Liver (tissue), 9 donors: ENCODE data around the gene TLCD3A. TPM values are rescaled to one million over a fixed set of nuclear protein-coding genes. Genes with fewer than 3 reads are reported as not detected.

ENCODE experiments used
- DNase-seq: peaks from one replicate; pipeline ENCODE4 v3.0.0-alpha.2; 2017; ENCODE audit warnings: low spot score
- H3K27ac ChIP-seq, 2 donors: one replicate each; pipeline ENCODE4 v1.7.0; 2013; ENCODE audit warnings: inconsistent platforms in 2 of 2, low read length in 2 of 2, control low read depth in 1 of 2, low read depth in 1 of 2, mild to moderate bottlenecking in 1 of 2
- H3K27me3 ChIP-seq, 4 donors: one replicate each; pipeline versions ENCODE4 v1.6.1 to v1.7.0; 2013; ENCODE audit warnings: low read length in 3 of 4, inconsistent platforms in 1 of 4, mild to moderate bottlenecking in 1 of 4, moderate library complexity in 1 of 4; ENCODE audit not compliant: control insufficient read depth in 4 of 4, insufficient read depth in 4 of 4
- H3K36me3 ChIP-seq, 4 donors: one replicate each; pipeline versions ENCODE4 v1.6.1 to v1.7.0; 2013; ENCODE audit warnings: low read length in 3 of 4, mild to moderate bottlenecking in 3 of 4, low read depth in 1 of 4, moderate library complexity in 1 of 4; ENCODE audit not compliant: control insufficient read depth in 4 of 4, insufficient read depth in 3 of 4
- H3K4me1 ChIP-seq, 4 donors: one replicate each; pipeline versions ENCODE4 v1.6.1 to v1.7.0; 2013; ENCODE audit warnings: low read length in 3 of 4, mild to moderate bottlenecking in 3 of 4, moderate library complexity in 1 of 4; ENCODE audit not compliant: control insufficient read depth in 4 of 4, insufficient read depth in 4 of 4
- H3K4me3 ChIP-seq, 3 donors: one replicate each; pipeline versions ENCODE4 v1.6.1 to v1.7.0; 2013; ENCODE audit warnings: low read length in 3 of 3, control low read depth in 1 of 3, low read depth in 1 of 3, mild to moderate bottlenecking in 1 of 3
- H3K9ac ChIP-seq, 2 donors: one replicate each; pipeline ENCODE4 v1.7.0; 2013; ENCODE audit warnings: low read length in 2 of 2, mild to moderate bottlenecking in 2 of 2, moderate library complexity in 2 of 2, control low read depth in 1 of 2, low read depth in 1 of 2
- H3K9me3 ChIP-seq, 4 donors: one replicate each; pipeline versions ENCODE4 v1.6.1 to v1.7.0; 2013; ENCODE audit warnings: low read length in 3 of 4; ENCODE audit not compliant: control insufficient read depth in 4 of 4
- EGR1 ChIP-seq, 2 donors: IDR thresholded peaks; 2 replicates each; pipeline ENCODE4 v1.6.1; 2016 to 2018; ENCODE audit warnings: antibody characterized with exemption in 2 of 2, low read depth in 2 of 2
- FOXA1 ChIP-seq: IDR thresholded peaks from 2 replicates; pipeline ENCODE4 v1.6.1; 2016; ENCODE audit warnings: antibody characterized with exemption
- FOXA2 ChIP-seq: IDR thresholded peaks from 2 replicates; pipeline ENCODE4 v1.6.1; 2016; ENCODE audit warnings: antibody characterized with exemption
- GABPA ChIP-seq, 2 donors: IDR thresholded peaks in 1 of 2; conservative IDR thresholded peaks in 1 of 2; 2 replicates each; pipeline ENCODE4 v1.6.1; 2016; ENCODE audit warnings: antibody characterized with exemption in 2 of 2, mild to moderate bottlenecking in 1 of 2, moderate library complexity in 1 of 2
- HNF4A ChIP-seq, 2 donors: conservative IDR thresholded peaks; 2 replicates each; pipeline ENCODE4 v1.6.1; 2016; ENCODE audit warnings: antibody characterized with exemption in 2 of 2, mild to moderate bottlenecking in 2 of 2
- HNF4G ChIP-seq: IDR thresholded peaks from 2 replicates; pipeline ENCODE4 v1.6.1; 2016; ENCODE audit warnings: antibody characterized with exemption
- JUND ChIP-seq, 2 donors: IDR thresholded peaks; 2 replicates each; pipeline ENCODE4 v1.6.1; 2016; ENCODE audit warnings: antibody characterized with exemption in 2 of 2
- NR2F2 ChIP-seq: IDR thresholded peaks from 2 replicates; pipeline ENCODE4 v1.6.1; 2016; ENCODE audit warnings: antibody characterized with exemption
- RAD21 ChIP-seq, 2 donors: IDR thresholded peaks; 2 replicates each; pipeline ENCODE4 v1.6.1; 2016; ENCODE audit warnings: antibody characterized with exemption in 2 of 2, mild to moderate bottlenecking in 2 of 2
- RXRA ChIP-seq, 2 donors: IDR thresholded peaks; 2 replicates each; pipeline ENCODE4 v1.6.1; 2017 to 2018; ENCODE audit warnings: antibody characterized with exemption in 2 of 2, mild to moderate bottlenecking in 1 of 2
- SP1 ChIP-seq: IDR thresholded peaks from 2 replicates; pipeline ENCODE4 v1.6.1; 2018; ENCODE audit warnings: antibody characterized with exemption, mild to moderate bottlenecking
- YY1 ChIP-seq: IDR thresholded peaks from 2 replicates; pipeline ENCODE4 v1.6.1; 2016; ENCODE audit warnings: antibody characterized with exemption, mild to moderate bottlenecking
- ZBTB33 ChIP-seq: IDR thresholded peaks from 2 replicates; pipeline ENCODE4 v1.6.1; 2016; ENCODE audit warnings: antibody characterized with exemption
- WGBS: extraction: QIAGEN DNeasy Blood & Tissue Kit; methylation state at CpG from one replicate; pipeline ENCODE4 v1.1.7; 2013; 5-methylcytosine and 5-hydroxymethylcytosine counted together
- polyA plus RNA-seq, 2 donors: library from polyadenylated mRNA; stranded (reverse) in 1 of 2; unstranded in 1 of 2; fragments of 200-250 nt in 1 of 2; fragments of >200 nt in 1 of 2; fragmentation: Nextera tagmentation in 1 of 2; extraction: Ambion mirVana in 1 of 2; gene quantifications; one replicate each; pipeline versions ENCODE4 v1.2.1 to v1.2.3, GENCODE V29; 2013 to 2015
- total RNA-seq, 2 donors: library from RNA; depleted of rRNA; stranded (reverse); fragments of >200 nt; gene quantifications; one replicate each; pipeline ENCODE4 v1.2.3, GENCODE V29; 2014
- TF ChIP-seq, protein P1 (sequence below): IDR thresholded peaks from 2 replicates; pipeline ENCODE4 v1.6.1; 2016; ENCODE audit warnings: antibody characterized with exemption, mild to moderate bottlenecking
- TF ChIP-seq, protein P2 (sequence below): IDR thresholded peaks from 2 replicates; pipeline ENCODE4 v1.6.1; 2016; ENCODE audit warnings: antibody characterized with exemption
- donor health status: healthy.
- donor health status: healthy.
- donor health status: healthy.
- donor health status: healthy.
- donor health status: healthy.

The TLCD3A gene
- total and polyA plus RNA-seq, 4 donors = 0.57 to 2.3 (median 1.5) TPM

DNA sequence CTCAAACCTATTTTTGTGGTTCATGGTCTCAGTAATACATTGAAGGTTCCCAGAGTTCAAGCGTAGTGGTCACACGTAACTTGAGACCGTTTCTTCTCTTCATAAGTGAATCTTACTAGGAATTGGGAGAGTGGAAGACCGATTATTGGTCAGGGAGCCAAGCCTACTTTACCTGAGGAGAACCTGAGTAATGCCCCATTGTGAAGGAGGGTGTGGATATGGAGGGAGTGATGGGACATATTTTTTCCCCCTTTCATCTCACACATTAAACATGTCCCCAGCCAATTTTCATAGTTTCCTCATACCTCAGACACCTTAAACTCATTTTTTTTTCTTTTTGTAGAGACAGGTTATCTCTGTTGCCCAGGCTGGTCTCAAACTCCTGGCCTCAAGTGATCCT, 10.7 kb downstream of the TLCD3A start:
- H3K36me3 ChIP-seq = peaks cover 3 to 45% (median 21%) of the 10 kb centered on the region in 4 donors

GRCh38 chr17:744937-745336, 12.5 kb downstream of the TLCD3A start:
- Histone ChIP-seq H3K36me3 (peaks cover 3 to 45% (median 21%) of the 10 kb centered on the region in 4 donors), H3K27ac (no peak overlapping the region), H3K9me3 (no peaks in the 10 kb centered on the region), H3K4me1 (no peaks in the 10 kb centered on the region), H3K9ac (no peak overlapping the region), H3K4me3 (no peak overlapping the region), H3K27me3 (no peaks in the 10 kb centered on the region)
- no peak for DNase-seq
- TF ChIP-seq, protein P1, sequence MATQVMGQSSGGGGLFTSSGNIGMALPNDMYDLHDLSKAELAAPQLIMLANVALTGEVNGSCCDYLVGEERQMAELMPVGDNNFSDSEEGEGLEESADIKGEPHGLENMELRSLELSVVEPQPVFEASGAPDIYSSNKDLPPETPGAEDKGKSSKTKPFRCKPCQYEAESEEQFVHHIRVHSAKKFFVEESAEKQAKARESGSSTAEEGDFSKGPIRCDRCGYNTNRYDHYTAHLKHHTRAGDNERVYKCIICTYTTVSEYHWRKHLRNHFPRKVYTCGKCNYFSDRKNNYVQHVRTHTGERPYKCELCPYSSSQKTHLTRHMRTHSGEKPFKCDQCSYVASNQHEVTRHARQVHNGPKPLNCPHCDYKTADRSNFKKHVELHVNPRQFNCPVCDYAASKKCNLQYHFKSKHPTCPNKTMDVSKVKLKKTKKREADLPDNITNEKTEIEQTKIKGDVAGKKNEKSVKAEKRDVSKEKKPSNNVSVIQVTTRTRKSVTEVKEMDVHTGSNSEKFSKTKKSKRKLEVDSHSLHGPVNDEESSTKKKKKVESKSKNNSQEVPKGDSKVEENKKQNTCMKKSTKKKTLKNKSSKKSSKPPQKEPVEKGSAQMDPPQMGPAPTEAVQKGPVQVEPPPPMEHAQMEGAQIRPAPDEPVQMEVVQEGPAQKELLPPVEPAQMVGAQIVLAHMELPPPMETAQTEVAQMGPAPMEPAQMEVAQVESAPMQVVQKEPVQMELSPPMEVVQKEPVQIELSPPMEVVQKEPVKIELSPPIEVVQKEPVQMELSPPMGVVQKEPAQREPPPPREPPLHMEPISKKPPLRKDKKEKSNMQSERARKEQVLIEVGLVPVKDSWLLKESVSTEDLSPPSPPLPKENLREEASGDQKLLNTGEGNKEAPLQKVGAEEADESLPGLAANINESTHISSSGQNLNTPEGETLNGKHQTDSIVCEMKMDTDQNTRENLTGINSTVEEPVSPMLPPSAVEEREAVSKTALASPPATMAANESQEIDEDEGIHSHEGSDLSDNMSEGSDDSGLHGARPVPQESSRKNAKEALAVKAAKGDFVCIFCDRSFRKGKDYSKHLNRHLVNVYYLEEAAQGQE = no peak
- TF ChIP-seq HNF4G (no peak), RAD21 (IDR thresholded peaks at IDR 0.05) (no peak), NR2F2 (no peak), RXRA (IDR thresholded peaks at IDR 0.05) (no peak), FOXA2 (no peak), FOXA1 (no peak), YY1 (no peak), HNF4A (conservative IDR thresholded peaks at IDR 0.05) (no peak), GABPA (IDR thresholded peaks at IDR 0.05 in 1 of 2, conservative IDR thresholded peaks at IDR 0.05 in 1 of 2) (no peak), JUND (IDR thresholded peaks at IDR 0.05) (no peak), ZBTB33 (no peak)
- TF ChIP-seq, protein P2, sequence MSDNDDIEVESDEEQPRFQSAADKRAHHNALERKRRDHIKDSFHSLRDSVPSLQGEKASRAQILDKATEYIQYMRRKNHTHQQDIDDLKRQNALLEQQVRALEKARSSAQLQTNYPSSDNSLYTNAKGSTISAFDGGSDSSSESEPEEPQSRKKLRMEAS = no peak
- WGBS = 74% methylated on average over 9 of the region's 9 CpGs

More for the DNA sequence above, 10.7 kb downstream of the TLCD3A start:
- H3K4me1 ChIP-seq = no peaks in the 10 kb centered on the region
- TF ChIP-seq SP1 = no peak
- TF ChIP-seq RXRA (IDR thresholded peaks at IDR 0.05) = no peak
- TF ChIP-seq HNF4G = no peak
- TF ChIP-seq FOXA2 = no peak
- no peak for TF ChIP-seq EGR1 (IDR thresholded peaks at IDR 0.05; ENCODE audit: low read depth in 2 of 2)
- no peaks in the 10 kb centered on the region for H3K9me3 ChIP-seq
- H3K9ac ChIP-seq = no peak overlapping the region
- WGBS = 99% methylated on average over 4 of the region's 4 CpGs
- H3K4me3 ChIP-seq = no peak overlapping the region
- no peak for DNase-seq
- no peak overlapping the region for H3K27ac ChIP-seq
- no peaks in the 10 kb centered on the region for H3K27me3 ChIP-seq
